ENCODE measurements around the gene ZNF500. TPM values are rescaled to one million over a fixed set of nuclear protein-coding genes. Genes with fewer than 3 reads are reported as not detected.

Gene ZNF500
- total RNA-seq, 1 experiment from 2014 or later: 23.6 TPM

DNA sequence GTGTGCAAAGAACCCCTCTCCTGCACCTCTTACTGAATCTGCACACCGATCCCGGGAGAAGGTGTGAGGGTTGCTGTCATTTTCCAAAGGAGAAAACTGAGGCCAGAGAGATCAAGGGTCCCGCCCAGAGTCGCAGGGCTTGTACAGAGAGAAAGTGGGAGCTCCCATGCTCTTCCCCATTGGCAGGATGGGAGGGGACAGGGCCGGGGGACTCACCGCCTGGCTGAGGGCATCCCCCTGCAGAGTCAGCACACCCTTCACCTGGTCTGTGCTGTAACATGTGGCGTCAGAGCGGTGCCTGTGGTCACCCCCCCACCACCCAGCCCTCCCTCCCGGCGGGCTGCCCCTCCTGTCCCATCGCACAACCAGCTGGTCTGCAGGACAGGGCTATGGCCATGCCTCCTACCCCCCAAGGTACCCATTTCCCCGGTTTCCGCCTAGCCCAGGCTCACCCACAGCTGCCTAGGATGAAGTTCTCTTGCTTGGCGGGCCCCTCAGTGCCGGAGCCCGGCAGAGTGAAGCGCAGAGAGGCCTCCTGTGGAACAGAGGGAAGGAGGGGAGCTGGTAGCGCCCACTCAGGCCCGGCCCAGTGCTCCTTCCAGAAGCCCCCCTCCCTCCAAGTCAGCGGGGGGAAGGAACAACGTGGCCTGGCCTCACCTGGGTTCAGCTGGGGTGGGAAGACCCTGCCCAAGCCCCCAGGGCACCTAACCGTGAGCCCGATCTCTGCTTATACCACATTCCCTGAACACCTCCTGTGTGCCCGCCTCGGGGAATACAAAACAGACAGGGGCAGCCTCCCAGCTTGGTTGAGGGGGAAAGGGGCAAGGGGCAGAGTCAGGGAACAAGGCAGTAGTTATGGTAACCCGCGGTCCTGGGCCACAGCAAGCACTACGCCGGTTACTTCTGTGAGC lies 34.3 kb upstream of the ZNF500 start:
- H3K27ac Mint-ChIP-seq (ENCODE audit: unreplicated experiment): peak overlapping the region; percentile 90
- TF ChIP-seq, protein P1, sequence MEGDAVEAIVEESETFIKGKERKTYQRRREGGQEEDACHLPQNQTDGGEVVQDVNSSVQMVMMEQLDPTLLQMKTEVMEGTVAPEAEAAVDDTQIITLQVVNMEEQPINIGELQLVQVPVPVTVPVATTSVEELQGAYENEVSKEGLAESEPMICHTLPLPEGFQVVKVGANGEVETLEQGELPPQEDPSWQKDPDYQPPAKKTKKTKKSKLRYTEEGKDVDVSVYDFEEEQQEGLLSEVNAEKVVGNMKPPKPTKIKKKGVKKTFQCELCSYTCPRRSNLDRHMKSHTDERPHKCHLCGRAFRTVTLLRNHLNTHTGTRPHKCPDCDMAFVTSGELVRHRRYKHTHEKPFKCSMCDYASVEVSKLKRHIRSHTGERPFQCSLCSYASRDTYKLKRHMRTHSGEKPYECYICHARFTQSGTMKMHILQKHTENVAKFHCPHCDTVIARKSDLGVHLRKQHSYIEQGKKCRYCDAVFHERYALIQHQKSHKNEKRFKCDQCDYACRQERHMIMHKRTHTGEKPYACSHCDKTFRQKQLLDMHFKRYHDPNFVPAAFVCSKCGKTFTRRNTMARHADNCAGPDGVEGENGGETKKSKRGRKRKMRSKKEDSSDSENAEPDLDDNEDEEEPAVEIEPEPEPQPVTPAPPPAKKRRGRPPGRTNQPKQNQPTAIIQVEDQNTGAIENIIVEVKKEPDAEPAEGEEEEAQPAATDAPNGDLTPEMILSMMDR (IDR thresholded peaks at IDR 0.05; ENCODE audit: unreplicated experiment): no peak
- peaks cover 89% of the 10 kb centered on the region for H3K36me3 Mint-ChIP-seq (ENCODE audit: insufficient read depth, unreplicated experiment)
- peak overlapping the region; percentile 82 for H3K4me3 Mint-ChIP-seq (ENCODE audit: low read depth, unreplicated experiment)
- no peaks in the 10 kb centered on the region for H3K9me3 Mint-ChIP-seq (ENCODE audit: low read depth, unreplicated experiment)
- intact Hi-C loops (cut with micrococcal nuclease; ENCODE audit: unreplicated experiment): no loop called here
- no peak for DNase-seq
- peaks cover 9% of the 10 kb centered on the region for H3K4me1 Mint-ChIP-seq (ENCODE audit: low read depth, unreplicated experiment)
- TSS peak; percentile 10 for BruUV-seq (replicated peaks)
- no peaks in the 10 kb centered on the region for H3K27me3 Mint-ChIP-seq (ENCODE audit: unreplicated experiment)
- CTCF ChIA-PET: interaction anchor here (0.5 kb wide), 1 partner anchor 193 kb away, joined by 5 read pairs; no protein-coding TSS in a partner anchor

GRCh38 chr16:4800290-4801041 lies 33.5 kb upstream of the ZNF500 start:
- Mint-ChIP-seq H3K36me3 (ENCODE audit: insufficient read depth, unreplicated experiment) (peaks cover 89% of the 10 kb centered on the region), H3K4me1 (ENCODE audit: low read depth, unreplicated experiment) (peaks cover 9% of the 10 kb centered on the region), H3K27ac (ENCODE audit: unreplicated experiment) (no peak overlapping the region), H3K27me3 (ENCODE audit: unreplicated experiment) (no peaks in the 10 kb centered on the region), H3K9me3 (ENCODE audit: low read depth, unreplicated experiment) (no peaks in the 10 kb centered on the region), H3K4me3 (ENCODE audit: low read depth, unreplicated experiment) (peak overlapping the region; percentile 82)
- intact Hi-C loops (cut with micrococcal nuclease; ENCODE audit: unreplicated experiment): no loop called here
- TF ChIP-seq, protein P1 (IDR thresholded peaks at IDR 0.05; ENCODE audit: unreplicated experiment): no peak
- BruUV-seq (replicated peaks): no TSS peak
- DNase-seq: no peak
- CTCF ChIA-PET: interaction anchor here (0.5 kb wide), 1 partner anchor 194 kb away, joined by 5 read pairs; no protein-coding TSS in a partner anchor

- Mint-ChIP-seq H3K4me1 (ENCODE audit: low read depth, unreplicated experiment) (peaks cover 9% of the 10 kb centered on the region), H3K36me3 (ENCODE audit: insufficient read depth, unreplicated experiment) (peaks cover 83% of the 10 kb centered on the region), H3K9me3 (ENCODE audit: low read depth, unreplicated experiment) (no peaks in the 10 kb centered on the region), H3K4me3 (ENCODE audit: low read depth, unreplicated experiment) (no peak overlapping the region), H3K27me3 (ENCODE audit: unreplicated experiment) (no peaks in the 10 kb centered on the region), H3K27ac (ENCODE audit: unreplicated experiment) (peak overlapping the region; percentile 35)
- CTCF ChIA-PET: no interaction called here
- intact Hi-C loops (cut with micrococcal nuclease; ENCODE audit: unreplicated experiment): no loop called here
- no TSS peak for BruUV-seq (replicated peaks)
- no peak for DNase-seq
- TF ChIP-seq, protein P1 (IDR thresholded peaks at IDR 0.05; ENCODE audit: unreplicated experiment): no peak
These were observed 32.4 kb upstream of the ZNF500 start for GRCh38 chr16:4799171-4799855.

- BruUV-seq (replicated peaks): no TSS peak
- CTCF ChIA-PET: no interaction called here
- H3K4me1 Mint-ChIP-seq (ENCODE audit: low read depth, unreplicated experiment): peaks cover 9% of the 10 kb centered on the region
- no peaks in the 10 kb centered on the region for H3K9me3 Mint-ChIP-seq (ENCODE audit: low read depth, unreplicated experiment)
- DNase-seq: no peak
- TF ChIP-seq, protein P1 (IDR thresholded peaks at IDR 0.05; ENCODE audit: unreplicated experiment): no peak
- H3K27ac Mint-ChIP-seq (ENCODE audit: unreplicated experiment): peak overlapping the region; percentile 35
- no peaks in the 10 kb centered on the region for H3K27me3 Mint-ChIP-seq (ENCODE audit: unreplicated experiment)
- H3K36me3 Mint-ChIP-seq (ENCODE audit: insufficient read depth, unreplicated experiment): peaks cover 74% of the 10 kb centered on the region
- intact Hi-C loops (cut with micrococcal nuclease; ENCODE audit: unreplicated experiment): no loop called here
- H3K4me3 Mint-ChIP-seq (ENCODE audit: low read depth, unreplicated experiment): no peak overlapping the region
These were observed 31.5 kb upstream of the ZNF500 start for GRCh38 chr16:4798456-4798855.
